NCI-H526 treated with DMSO at 0.1 percent for 48 hours (cell line): Measurements from ENCODE around the gene ADGRL3.

ENCODE experiments used
- DNase-seq: peaks from one replicate; lab custom pipeline; 2025; lab: John Stamatoyannopoulos, UW

Gene ADGRL3

DNA sequence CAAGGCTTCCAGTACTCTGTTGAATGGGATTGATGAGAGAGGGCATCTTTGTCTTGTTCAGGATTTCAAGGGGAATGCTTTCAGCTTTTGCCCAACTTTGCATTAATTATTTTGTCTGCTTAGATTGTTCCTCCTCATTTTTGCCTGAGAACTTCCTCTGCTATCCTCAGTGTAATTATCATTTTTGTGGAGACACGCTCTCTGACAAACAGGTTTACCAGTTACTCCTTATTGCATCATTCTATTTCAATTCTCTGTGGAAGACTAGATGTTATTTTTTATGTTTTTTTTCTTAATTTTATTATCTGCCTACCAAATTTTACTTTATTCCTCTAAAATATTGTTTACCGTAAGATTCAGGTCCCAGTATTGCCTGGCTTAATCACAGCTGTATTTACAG is 349.2 kb downstream of the ADGRL3 start:
- DNase-seq, result no peak

DNA sequence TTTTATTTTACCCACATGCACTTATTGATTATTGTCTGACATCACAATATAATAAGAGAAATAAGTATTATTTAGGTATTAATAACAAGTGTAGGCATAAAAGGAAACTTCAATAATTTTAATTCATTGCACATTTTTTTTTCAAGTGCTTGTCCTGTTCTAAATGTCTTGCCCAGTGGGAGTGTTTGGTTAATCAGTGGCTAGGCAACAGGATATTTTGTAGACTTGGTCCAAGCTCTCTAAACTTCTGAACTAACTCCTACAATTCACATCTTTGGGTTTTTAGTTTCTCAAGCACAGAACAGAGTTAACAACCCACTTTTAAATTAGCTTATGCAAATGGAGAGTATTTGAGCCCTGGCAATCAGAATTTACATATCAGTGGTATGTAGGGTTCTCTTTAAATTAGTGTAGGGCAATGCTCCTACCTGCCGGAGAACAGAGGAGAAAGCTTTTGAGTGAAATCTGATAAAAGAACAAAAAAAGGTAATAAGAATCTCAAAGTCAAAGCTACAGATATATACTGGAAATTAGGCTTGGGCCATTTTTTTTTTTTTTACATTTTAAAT is 353.5 kb downstream of the ADGRL3 start:
- peak; percentile 42 for DNase-seq

DNA sequence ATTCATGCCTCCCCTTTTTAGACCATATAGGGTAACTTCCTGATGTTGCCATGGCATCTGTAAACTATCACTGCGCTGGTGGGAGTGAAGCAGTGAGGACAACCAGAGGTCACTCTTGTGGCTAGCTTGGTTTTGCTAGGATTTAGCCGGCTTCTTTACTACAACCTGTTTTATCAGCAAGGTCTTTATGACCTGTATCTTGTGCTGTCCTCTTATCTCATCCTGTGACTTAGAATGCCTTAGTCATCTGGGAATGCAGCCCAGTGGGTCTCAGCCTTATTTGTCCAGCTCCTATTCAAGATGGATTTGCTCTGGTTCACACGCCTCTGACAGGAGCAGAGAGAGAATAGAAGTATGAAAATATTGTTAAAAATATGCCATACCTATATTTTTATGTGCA is 355.7 kb downstream of the ADGRL3 start:
- no peak for DNase-seq

DNA sequence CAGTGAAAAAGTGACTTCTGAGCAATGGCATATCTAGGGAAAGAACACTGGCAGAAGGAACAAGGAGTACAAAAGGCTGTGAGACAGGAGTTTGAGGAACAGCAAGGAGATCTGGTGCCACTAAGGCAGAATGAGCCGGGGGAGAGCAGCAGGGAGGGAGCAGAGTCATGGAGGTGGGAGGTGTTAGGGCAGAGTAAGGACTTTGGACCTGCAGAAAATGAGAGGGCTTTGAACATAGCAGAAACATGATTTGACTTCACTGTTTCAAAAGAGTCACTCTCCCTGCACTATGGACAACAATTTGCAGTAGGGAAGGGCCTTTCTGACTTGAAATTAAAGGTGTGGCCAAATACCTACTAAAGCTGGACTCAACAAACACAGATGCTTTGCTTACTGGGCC is 356.2 kb downstream of the ADGRL3 start:
- no peak for DNase-seq

DNA sequence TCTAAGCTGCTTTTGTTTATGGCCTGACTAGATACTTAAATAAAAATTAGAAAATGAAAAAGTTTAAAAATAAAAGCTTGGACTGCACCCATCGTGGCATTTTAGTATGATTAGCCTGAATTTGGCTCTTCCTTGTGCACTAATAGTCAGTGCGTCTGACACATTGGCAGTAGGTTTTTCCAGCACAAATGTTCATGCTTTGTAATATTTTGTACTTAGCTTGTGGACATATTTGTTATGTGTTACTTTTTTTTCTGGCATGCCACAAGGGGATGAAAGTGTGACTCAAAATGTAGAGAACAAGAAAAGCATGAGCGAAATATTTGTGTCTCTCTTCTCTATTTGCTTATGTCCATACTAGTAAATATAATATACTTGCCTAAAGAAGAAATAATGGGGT is 359.3 kb downstream of the ADGRL3 start:
- DNase-seq, result no peak

DNA sequence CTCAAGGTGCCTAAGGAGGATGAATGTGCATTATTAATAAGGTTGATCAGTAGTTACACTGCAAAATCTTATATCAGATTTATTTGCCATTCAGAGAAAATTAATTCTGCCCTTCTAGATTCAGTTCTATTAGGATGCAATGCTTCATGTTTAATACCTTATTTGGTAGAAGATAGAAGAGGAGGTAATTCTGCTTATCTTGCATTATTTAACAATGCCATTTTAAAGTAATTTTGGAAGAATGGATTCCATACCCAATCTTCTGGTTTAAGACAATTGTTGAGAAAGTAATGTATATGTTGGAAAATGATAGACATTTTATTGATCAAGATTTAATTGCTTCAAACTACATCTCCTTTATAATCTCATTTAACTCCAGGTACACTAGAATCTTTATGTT is 360.9 kb downstream of the ADGRL3 start:
- DNase-seq, result no peak

DNA sequence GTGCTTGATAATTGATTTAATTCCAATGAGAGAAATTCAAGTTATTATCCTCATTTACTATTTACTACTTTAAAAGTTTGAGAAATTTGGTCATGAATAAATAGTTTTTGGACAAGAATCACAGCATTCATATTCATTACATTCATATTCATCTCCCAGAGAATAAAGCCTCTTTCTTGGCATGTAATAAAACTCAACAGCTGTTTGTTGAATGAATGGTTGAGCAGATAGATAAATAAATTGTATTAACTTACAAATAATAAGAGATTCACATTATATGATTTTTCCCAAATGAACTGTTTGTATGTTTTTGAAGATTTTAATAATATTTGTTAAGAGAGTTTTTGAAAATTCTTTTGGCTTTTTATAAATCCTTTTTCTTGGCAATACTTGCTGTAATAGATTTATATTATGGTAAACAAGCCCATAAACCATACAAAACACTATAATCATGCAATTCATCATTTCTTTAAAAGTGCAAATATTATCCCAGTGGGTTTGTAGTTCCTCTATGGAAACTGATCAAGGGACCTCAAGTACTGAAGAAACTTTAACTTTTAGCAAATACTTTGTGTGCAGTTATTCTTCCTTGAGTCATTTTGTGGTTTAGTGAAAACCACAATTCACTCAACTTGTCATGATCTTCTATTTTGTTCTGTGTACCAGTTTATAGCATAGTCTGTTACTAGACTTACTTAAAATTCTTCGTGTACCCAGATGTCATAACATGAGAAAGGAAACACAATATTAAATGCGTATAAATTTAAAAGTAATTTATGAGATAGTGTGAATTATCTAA is 371.8 kb downstream of the ADGRL3 start:
- no peak for DNase-seq

DNA sequence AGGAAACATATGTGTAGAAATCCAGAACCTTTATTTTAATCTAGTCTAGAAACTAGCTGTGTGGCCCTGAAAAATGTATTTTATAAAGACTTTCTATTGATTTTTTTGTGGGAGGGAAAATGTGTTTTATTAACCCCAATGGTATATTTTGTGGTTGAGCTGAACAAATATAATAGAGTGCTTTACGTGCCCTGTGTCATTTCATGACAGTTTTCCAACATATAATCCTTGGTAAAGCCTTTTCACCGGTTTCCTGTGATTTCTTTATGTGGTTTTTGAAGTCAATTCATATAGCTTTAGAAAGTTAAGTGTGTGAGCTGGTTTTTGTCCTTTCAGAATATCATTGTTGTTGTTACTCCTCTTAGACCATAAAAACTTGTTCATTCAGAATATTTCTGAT is 375.7 kb downstream of the ADGRL3 start:
- no peak for DNase-seq

DNA sequence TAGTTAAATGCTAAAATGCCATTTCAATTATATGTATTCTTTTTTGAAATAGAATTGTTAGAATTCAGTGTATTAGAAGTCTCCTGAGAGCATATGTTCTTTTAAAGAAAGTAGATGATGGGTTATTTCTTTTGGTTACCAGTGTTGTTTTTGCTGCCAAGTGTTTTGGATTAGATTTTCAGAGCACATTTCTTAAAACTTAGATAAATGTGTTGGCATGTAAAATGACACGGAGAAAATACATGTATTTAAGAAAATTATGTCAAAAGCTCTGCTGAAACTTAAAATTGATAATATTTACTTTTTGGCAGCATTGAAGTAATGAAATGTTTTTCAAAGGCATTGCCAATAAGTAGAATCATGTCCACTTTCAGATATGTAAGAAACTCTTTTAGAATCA is 379.7 kb downstream of the ADGRL3 start:
- DNase-seq, result no peak

DNA sequence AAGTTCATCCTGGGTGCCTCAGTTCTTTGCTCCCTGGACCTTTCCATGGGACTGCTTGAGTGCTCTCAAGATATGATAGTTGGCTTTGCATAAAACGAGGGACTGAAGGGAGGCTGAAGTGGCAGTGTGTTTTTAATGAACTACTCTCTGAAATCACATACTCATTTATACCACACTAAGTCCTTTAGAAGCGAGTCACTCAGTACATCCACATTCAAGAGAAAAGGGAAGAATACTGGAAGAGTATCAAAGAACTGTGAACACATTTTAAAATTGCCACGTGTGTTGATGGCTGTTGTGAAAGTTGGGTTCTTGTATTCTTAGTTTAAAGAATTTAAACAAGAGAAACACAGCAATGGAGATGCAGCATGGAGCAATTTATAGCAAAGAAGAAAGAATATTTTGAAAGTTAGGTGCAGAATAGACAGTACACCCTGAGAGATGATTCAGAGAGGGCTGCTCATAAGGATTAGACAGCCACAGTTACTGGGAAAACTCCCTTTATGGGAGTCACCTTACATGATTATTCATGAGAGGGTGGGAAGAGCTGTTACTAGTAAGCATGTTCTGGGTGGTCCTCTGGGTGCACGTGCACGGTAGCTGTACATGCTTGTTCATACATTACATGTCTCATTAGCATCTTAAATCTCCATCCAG is 380.7 kb downstream of the ADGRL3 start:
- DNase-seq, result no peak

DNA sequence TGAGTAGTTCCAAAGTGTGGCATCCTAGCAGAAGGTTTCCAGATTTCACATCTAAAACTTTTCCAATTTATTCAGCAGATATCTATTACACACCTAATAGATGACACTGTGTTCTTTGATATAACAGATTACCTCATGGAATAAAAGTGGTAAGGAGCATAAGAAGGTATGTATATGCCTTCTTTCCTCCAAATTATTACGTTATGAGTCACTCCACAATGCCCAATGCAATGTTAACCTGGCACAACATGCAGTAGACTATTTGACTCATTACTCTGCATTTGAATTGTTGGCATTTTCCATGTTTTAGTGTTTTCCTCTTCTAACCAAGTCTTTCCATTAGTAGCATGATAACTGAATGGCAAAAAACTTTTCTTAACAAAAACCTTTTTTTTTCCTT is 383.6 kb downstream of the ADGRL3 start:
- DNase-seq, result no peak

DNA sequence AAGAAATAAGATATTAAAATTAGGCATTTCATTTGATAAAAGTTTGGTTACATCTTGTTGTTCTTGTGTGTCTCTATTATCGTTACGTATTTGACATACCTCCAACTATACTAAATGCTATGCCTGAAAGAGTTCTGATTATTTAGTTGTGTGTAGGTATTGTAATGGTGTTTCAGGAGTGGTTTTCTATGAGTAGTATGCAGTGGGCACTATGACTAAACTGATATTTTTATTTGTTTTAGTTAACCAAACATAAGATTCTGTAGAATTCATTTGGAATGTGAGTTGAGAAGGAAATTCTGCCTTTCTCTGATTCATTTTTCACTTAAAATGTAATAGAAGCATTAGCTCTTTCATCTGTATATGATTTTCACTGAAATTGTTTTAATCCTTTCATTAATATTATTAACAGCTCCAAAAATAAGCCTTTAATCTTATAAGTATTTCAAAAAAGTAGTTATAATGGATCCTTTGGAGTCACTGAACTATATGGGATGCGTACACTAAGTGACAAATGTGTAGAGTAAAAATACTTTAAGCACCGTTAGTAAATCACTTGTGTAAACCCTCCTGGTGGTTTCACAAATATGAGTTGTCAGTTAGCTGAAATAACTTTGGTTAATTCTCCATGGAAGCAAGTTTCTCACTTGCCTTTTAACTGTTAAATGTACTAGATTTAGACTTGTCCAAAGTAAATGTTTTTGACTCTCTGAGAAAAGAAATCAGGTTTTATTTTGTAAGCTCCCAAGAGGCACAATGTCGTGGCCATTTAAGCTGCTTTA is 388.7 kb downstream of the ADGRL3 start:
- no peak for DNase-seq

DNA sequence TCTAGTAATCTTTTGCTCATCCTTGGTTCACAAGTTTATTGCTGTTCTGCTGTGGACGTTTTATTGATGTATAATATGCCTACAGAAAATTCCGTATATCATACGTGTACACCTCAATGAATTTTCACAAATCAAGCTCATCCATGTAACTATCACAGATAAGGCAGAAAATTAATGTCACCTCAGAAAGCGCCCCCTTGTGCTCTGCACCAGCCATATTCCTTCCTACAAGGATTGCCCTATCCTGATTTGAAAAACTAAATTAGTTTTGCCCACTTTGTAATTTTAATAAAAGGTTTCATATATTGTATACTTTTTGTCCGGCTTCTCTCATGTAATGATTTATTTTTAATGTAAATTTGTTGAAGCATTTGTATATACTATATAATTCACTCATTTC is 390.8 kb downstream of the ADGRL3 start:
- no peak for DNase-seq

DNA sequence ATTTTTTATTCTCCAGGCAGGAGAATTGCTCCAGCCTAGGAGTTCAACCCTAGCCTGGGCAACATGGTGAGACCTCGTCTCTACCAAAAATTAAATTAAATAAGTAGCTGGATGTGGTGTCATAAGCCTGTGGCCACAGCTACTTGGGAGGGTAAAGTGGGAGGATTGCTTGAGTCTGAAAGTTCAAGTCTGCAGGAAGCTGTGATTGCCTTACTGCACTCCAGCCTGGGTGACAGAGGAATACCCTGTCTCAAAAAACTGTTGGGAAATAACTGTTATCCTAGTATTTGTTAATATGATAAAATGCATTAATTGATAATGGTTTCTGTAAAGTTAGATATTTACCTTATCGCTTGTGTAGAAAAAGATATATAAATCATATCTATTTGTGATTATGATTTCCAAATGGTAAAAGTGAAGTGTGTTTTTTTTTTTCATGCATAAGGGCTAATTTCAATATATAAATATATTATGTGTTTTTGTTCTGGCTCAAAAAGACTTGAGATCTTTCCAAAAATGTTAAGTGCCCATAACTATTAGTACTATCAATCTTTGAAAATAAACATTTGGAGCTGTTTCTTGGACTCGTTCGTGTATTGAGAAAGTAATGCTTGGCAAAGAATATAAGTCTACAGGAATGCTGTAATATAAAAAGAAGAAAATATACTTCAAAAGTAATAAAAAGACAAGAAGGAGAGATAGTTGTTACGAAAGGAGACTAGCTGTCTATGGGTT is 396.6 kb downstream of the ADGRL3 start:
- no peak for DNase-seq

DNA sequence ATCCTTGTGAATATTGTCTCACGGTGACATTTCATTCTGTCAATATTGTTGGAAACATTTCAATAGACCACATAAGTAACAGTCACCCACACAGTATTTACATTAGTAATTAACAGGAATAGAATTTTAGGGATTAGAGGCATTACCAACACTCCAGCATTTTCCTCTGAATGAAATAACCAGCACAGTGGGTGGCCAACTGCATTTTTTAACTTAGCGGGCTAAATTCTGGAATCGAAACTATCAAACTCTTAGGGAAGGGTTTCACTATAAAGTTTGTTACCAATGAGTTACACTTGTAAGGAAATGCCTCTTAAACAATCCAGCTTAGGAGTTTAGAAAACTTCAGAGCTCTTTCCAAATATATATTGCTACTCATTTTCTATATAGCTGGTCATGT is 403.0 kb downstream of the ADGRL3 start:
- DNase-seq, result no peak

DNA sequence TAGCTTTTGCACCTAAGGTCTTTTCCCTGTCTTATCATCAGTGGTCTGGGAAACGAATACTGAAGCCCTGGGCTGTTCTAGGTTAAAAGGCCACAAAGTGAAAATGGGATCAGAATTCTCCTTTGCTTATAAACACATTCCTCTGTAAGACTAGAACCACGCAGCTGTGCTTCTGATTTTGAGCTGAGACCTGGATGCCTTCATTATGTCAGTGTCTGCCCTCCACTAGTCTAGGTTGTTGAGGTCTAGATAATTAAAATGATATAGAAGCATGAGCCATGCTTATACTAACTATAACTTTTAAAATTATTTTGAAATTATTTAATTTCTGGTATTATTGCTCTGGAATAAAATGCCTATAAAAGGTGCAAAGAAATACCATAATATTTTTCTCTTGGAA is 403.9 kb downstream of the ADGRL3 start:
- no peak for DNase-seq

DNA sequence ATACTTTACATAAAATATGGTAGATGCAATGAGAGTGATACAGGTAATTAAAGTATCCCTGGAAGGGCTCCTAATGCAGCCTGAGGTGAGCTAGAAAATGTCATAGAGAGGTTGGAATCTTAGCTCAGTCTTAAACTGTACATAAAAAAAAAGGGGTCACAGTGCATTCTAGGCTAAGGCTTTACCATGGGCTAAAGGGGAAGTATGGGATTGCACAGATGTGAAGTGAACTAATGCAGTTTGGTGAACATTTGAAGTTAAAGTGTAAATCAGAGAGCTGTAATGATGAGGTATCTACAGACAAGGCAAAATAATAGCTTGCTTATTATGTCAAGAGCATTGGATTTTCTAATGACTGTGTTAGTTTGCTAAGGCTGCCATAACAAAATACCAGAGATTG is 405.9 kb downstream of the ADGRL3 start:
- no peak for DNase-seq

DNA sequence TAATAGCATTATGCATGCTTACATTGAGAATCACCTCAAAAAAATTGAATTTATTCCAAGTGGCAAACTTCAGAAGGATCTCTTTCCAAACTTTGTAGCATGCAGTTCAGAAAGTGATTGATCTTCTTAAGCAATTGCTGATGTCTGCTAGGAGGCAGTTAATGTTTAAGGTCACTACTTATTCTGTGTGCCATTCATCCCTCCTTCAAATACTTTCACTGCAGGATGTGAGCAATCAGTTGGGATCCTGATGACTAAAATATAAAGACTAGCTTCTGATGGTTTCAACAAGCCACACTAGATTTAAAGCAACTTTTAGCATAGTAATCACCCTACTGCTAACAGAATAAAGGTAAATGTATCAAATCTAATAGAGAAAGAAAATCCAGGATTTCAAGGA is 414.1 kb downstream of the ADGRL3 start:
- no peak for DNase-seq

DNA sequence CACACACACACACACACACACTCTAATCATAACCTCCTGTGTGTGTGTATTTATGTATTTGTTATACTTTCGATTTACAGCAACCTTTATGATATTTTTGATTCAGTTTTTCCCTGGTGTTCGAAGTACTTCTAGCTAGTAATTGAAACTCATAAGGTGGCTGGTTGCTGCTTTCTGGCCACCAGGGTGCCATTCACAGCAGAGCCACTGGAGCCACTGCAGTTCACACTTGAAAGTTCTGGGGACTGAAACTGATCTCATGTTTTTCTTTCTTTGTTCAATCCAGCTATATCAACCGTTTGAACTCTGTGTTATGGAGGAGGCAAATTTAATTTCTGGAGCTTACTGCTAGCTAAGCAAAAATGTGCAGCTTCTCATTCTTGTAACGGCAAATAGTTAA is 419.4 kb downstream of the ADGRL3 start:
- DNase-seq, result no peak

DNA sequence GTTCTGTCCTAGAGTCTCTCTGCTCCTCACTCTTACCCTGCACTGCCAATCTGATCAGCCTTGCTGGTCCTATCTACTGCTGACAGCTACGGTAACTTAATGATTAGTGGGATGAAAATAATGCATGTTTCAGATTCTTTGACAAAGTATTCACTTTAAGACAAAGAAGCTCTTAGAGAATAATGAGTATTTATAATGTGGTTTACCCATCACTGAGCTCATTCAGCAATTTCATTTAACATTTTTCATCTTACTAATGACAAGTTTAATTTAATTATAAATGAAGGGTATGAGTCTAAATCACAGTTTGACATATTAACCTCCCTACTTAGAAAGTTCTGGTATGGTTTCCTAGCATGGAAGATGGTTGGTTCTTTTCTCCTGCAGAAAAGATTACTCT is 428.2 kb downstream of the ADGRL3 start:
- DNase-seq, result no peak

DNA sequence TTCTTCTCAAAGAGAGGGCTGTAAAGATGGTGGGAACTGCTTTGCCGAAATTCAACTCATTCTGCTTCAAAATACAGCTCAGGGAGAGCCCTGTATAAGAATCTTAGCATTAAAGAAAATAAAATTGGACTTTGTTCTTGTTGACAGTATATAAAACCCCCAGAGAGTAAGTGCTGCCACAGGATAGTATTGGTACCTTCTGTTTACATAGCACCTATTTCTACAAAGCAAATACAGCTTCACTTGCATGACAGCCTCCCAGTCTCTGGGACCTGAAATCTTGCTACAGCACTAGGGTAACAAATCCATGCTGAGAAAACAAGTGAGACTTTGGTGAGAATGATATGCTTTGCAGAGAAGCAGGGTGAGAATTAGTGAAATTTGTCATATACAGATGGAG is 428.6 kb downstream of the ADGRL3 start:
- DNase-seq, result no peak

DNA sequence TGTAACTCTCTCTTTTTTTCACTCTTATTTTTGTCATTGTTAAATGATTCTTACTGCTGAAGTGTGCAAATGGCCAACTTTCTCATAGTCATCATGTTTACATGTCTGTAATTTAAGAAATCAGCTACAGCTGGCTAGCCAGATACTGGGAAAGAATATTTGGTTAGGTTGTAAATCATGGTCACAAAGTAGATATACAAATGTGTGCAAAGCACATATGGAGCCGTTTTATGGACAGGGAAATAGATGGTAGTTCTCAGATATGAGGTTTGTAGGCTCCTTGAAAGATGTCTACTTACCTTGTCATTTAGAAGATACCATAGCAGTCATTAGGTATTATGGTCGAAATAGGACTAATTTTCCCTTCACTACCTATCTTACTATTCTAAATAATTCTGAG is 430.4 kb downstream of the ADGRL3 start:
- peak; percentile 40 for DNase-seq
